IMR-90 (cell line): Measurements from ENCODE around the gene PTPRN2. TPM values are rescaled to one million over a fixed set of nuclear protein-coding genes. Genes with fewer than 3 reads are reported as not detected.

ENCODE experiments used
- ATAC-seq: fragments of 200-7000 bp; cut with Tn5 transposase; 2 replicates; pipeline ENCODE4 v1.9.1; 2020; ENCODE audit warnings: low read depth, mild to moderate bottlenecking, moderate library complexity
- BruUV-seq: library from RNA; stranded (reverse); fragments of 400-500 nt; replicated peaks from 2 replicates; lab custom pipeline; 2021; lab: Mats Ljungman, UMichigan
- CTCF ChIA-PET: fragments of 300-600 bp; formaldehyde crosslinking; extraction: SDS; loops from one replicate; lab custom pipeline; 2021; ENCODE audit warnings: antibody characterized with exemption; lab: Yijun Ruan, JAX
- POLR2A ChIA-PET: fragments of 300-600 bp; sonication (Branson Sonifier 250); formaldehyde crosslinking; loops from one replicate; lab custom pipeline; 2022; ENCODE audit warnings: antibody characterized with exemption; ENCODE audit not compliant: unreplicated experiment; lab: Charles Lee
- DNase-seq: peaks from one replicate; pipeline ENCODE4 v3.0.0; 2013
- H2AFZ ChIP-seq: replicated peaks from 2 replicates; pipeline ENCODE3; 2013; ENCODE audit warnings: low read length, mild to moderate bottlenecking; ENCODE audit not compliant: poor library complexity
- H2AK5ac ChIP-seq: 2 replicates; pipeline ENCODE4 v1.6.1; 2013; ENCODE audit warnings: low read depth, low read length, inconsistent platforms
- H2AK9ac ChIP-seq: replicated peaks from 2 replicates; pipeline ENCODE3; 2013; ENCODE audit warnings: mild to moderate bottlenecking, low read depth, low read length, moderate library complexity; ENCODE audit not compliant: poor library complexity
- H2BK120ac ChIP-seq: 2 replicates; pipeline ENCODE4 v1.6.1; 2013; ENCODE audit warnings: low read depth, low read length, inconsistent platforms
- H2BK15ac ChIP-seq: 3 replicates; pipeline ENCODE4 v1.6.1; 2013; ENCODE audit warnings: low read depth, low read length, inconsistent platforms
- H2BK20ac ChIP-seq: 2 replicates; pipeline ENCODE4 v1.6.1; 2013; ENCODE audit warnings: low read depth, mild to moderate bottlenecking, inconsistent platforms, low read length, moderate library complexity
- H2BK5ac ChIP-seq: 2 replicates; pipeline ENCODE4 v1.6.1; 2013; ENCODE audit warnings: mild to moderate bottlenecking, low read depth, low read length, inconsistent platforms; ENCODE audit not compliant: poor library complexity, severe bottlenecking
- H3K14ac ChIP-seq: replicated peaks from 2 replicates; pipeline ENCODE4 v1.6.1; 2013; ENCODE audit warnings: low read depth, low read length, inconsistent platforms
- H3K18ac ChIP-seq: 2 replicates; pipeline ENCODE4 v1.6.1; 2013; ENCODE audit warnings: low read depth, low read length, control low read depth
- H3K23ac ChIP-seq: 2 replicates; pipeline ENCODE4 v1.6.1; 2013; ENCODE audit warnings: low read depth, low read length, inconsistent platforms
- H3K27ac ChIP-seq: 2 replicates; pipeline ENCODE4 v1.5.1; 2013; ENCODE audit warnings: mild to moderate bottlenecking, control low read depth, low read length; ENCODE audit not compliant: insufficient read depth
- H3K27me3 ChIP-seq: 2 replicates; pipeline ENCODE4 v1.6.1; 2013; ENCODE audit warnings: low read length; ENCODE audit not compliant: control insufficient read depth, insufficient read depth
- H3K36me3 ChIP-seq: 2 replicates; pipeline ENCODE4 v1.6.1; 2013; ENCODE audit warnings: low read length, mixed read lengths; ENCODE audit not compliant: control insufficient read depth, insufficient read depth
- H3K4ac ChIP-seq: 2 replicates; pipeline ENCODE4 v1.6.1; 2013; ENCODE audit warnings: low read depth, low read length, inconsistent platforms
- H3K4me1 ChIP-seq: 2 replicates; pipeline ENCODE4 v1.6.1; 2013; ENCODE audit warnings: low read length, mixed read lengths; ENCODE audit not compliant: control insufficient read depth, insufficient read depth
- H3K4me2 ChIP-seq: 2 replicates; pipeline ENCODE4 v1.6.1; 2013; ENCODE audit warnings: low read depth, mild to moderate bottlenecking, control low read depth, low read length, moderate library complexity
- H3K4me3 ChIP-seq: 2 replicates; pipeline ENCODE4 v1.5.1; 2013; ENCODE audit warnings: low read depth, mild to moderate bottlenecking, control low read depth, low read length, moderate library complexity; ENCODE audit not compliant: insufficient read depth
- H3K56ac ChIP-seq: 2 replicates; pipeline ENCODE4 v1.6.1; 2013; ENCODE audit warnings: low read length, inconsistent platforms; ENCODE audit not compliant: insufficient read depth; ENCODE audit errors: extremely low read depth
- H3K79me1 ChIP-seq, 2 experiments: 2 replicates each; pipeline ENCODE4 v1.6.1; 2013; ENCODE audit warnings: low read length in 2 of 2, inconsistent platforms in 1 of 2, low read depth in 1 of 2
- H3K9ac ChIP-seq: 2 replicates; pipeline ENCODE4 v1.6.1; 2013; ENCODE audit warnings: low read depth, low read length, control low read depth
- H3K9me1 ChIP-seq: 2 replicates; pipeline ENCODE4 v1.6.1; 2013; ENCODE audit warnings: low read length, inconsistent platforms; ENCODE audit not compliant: insufficient read depth
- H3K9me3 ChIP-seq: 2 replicates; pipeline ENCODE4 v1.6.1; 2013; ENCODE audit warnings: low read length; ENCODE audit not compliant: control insufficient read depth, insufficient read depth
- H4K20me1 ChIP-seq: 2 replicates; pipeline ENCODE4 v1.6.1; 2013; ENCODE audit warnings: low read length, inconsistent platforms; ENCODE audit not compliant: insufficient read depth
- H4K5ac ChIP-seq: 2 replicates; pipeline ENCODE4 v1.6.1; 2013; ENCODE audit warnings: mild to moderate bottlenecking, low read depth, low read length, control low read depth
- H4K8ac ChIP-seq, 2 experiments: 2 replicates each; pipeline ENCODE4 v1.6.1; 2013; ENCODE audit warnings: low read depth in 2 of 2, low read length in 2 of 2, control low read depth in 1 of 2, inconsistent platforms in 1 of 2
- H4K91ac ChIP-seq: 2 replicates; pipeline ENCODE4 v1.6.1; 2013; ENCODE audit warnings: low read depth, low read length, inconsistent platforms; ENCODE audit not compliant: insufficient read depth
- BHLHE40 ChIP-seq: fragments of 150-350 bp; IDR thresholded peaks from 2 replicates; pipeline ENCODE4 v1.6.1; 2016; ENCODE audit warnings: mild to moderate bottlenecking, low read depth, low read length
- CEBPB ChIP-seq: IDR thresholded peaks from 2 replicates; pipeline ENCODE4 v1.6.1; 2012; ENCODE audit warnings: low read depth, low read length, improper control_type of control experiment
- CHD1 ChIP-seq: IDR thresholded peaks from 2 replicates; pipeline ENCODE4 v1.6.1; 2012; ENCODE audit warnings: low read depth, low read length, improper control_type of control experiment
- FOS ChIP-seq: fragments of 150-350 bp; IDR thresholded peaks from 2 replicates; pipeline ENCODE4 v1.6.1; 2016; ENCODE audit warnings: low read depth, low read length
- MAFK ChIP-seq: IDR thresholded peaks from 2 replicates; pipeline ENCODE4 v1.6.1; 2012; ENCODE audit warnings: low read depth, low read length, improper control_type of control experiment
- MAZ ChIP-seq: IDR thresholded peaks from 2 replicates; pipeline ENCODE4 v1.6.1; 2012; ENCODE audit warnings: low read depth, mild to moderate bottlenecking, low read length, improper control_type of control experiment, moderate library complexity, borderline replicate concordance
- MXI1 ChIP-seq: IDR thresholded peaks from 2 replicates; pipeline ENCODE4 v1.6.1; 2012; ENCODE audit warnings: low read depth, mild to moderate bottlenecking, low read length, moderate library complexity, borderline replicate concordance
- NFE2L2 ChIP-seq: fragments of 150-350 bp; IDR thresholded peaks from 2 replicates; pipeline ENCODE4 v1.6.1; 2016; ENCODE audit warnings: low read depth, mild to moderate bottlenecking, low read length
- POLR2A ChIP-seq: IDR thresholded peaks from 2 replicates; pipeline ENCODE4 v1.6.1; 2012; ENCODE audit warnings: mild to moderate bottlenecking, low read depth, low read length
- RAD21 ChIP-seq: IDR thresholded peaks from 2 replicates; pipeline ENCODE4 v1.6.1; 2012; ENCODE audit warnings: low read length, improper control_type of control experiment
- RCOR1 ChIP-seq: IDR thresholded peaks from 2 replicates; pipeline ENCODE4 v1.6.1; 2012; ENCODE audit warnings: mild to moderate bottlenecking, low read length, improper control_type of control experiment; ENCODE audit not compliant: insufficient replicate concordance
- RFX5 ChIP-seq: IDR thresholded peaks from 2 replicates; pipeline ENCODE4 v1.8.0; 2012; ENCODE audit warnings: low read depth, mild to moderate bottlenecking, low read length, moderate library complexity
- SMC3 ChIP-seq: fragments of 150-350 bp; IDR thresholded peaks from 2 replicates; pipeline ENCODE4 v1.6.1; 2016; ENCODE audit warnings: low read depth, mild to moderate bottlenecking, antibody characterized with exemption, low read length, moderate library complexity
- WGBS, 2 experiments: methylation state at CpG; one replicate each; pipeline versions ENCODE4 v1.1.5 to v1.1.7; 2013; ENCODE audit warnings: missing lambda C conversion rate in 2 of 2; ENCODE audit not compliant: insufficient read length in 1 of 2; ENCODE audit errors: extremely low coverage in 2 of 2; 5-methylcytosine and 5-hydroxymethylcytosine counted together
- dilution Hi-C: fragments of 300-500 bp; cut with HindIII; formaldehyde crosslinking; loops from one replicate; pipeline ENCODE4 v1.14.3; 2018; ENCODE audit warnings: low sequenced_read_pairs; ENCODE audit not compliant: unreplicated experiment
- in situ Hi-C: fragments of 300-500 bp; cut with MboI; formaldehyde crosslinking; loops from 3 replicates; pipeline ENCODE4 v1.14.3; 2019; ENCODE audit warnings: low sequenced_read_pairs, inconsistent platforms, mixed read lengths
- intact Hi-C: fragments of 100-400 bp; cut with micrococcal nuclease; formaldehyde crosslinking; loops from 2 replicates; pipeline ENCODE4 v1.10.0; 2022
- polyA plus RNA-seq, 3 experiments: library from polyadenylated mRNA; depleted of rRNA; stranded (reverse); fragments of >200 nt; gene quantifications; 2 replicates each; pipeline ENCODE4 v1.2.3, GENCODE V29; 2012; ENCODE audit warnings: low replicate concordance in 1 of 3
- total RNA-seq: library from RNA; depleted of rRNA; stranded (reverse); fragments of >200 nt; gene quantifications from 2 replicates; pipeline ENCODE4 v1.2.3, GENCODE V29; 2012
- TF ChIP-seq, protein P1 (sequence below): fragments of 150-350 bp; IDR thresholded peaks from 2 replicates; pipeline ENCODE4 v1.6.1; 2016; ENCODE audit warnings: low read depth, mild to moderate bottlenecking, low read length, moderate library complexity, borderline replicate concordance
- TF ChIP-seq, protein P2 (sequence below): fragments of 150-350 bp; IDR thresholded peaks from 2 replicates; pipeline ENCODE4 v1.6.1; 2017; ENCODE audit warnings: mild to moderate bottlenecking, antibody characterized with exemption, low read length, low read depth
- TF ChIP-seq, protein P3 (sequence below): conservative IDR thresholded peaks from 2 replicates; pipeline ENCODE4 v1.5.1; 2012; ENCODE audit warnings: mild to moderate bottlenecking, low read depth, low read length, improper control_type of control experiment

Gene PTPRN2
- total and polyA plus RNA-seq, 2 of the 4 experiments (the other 2 are of a cell fraction) = 0.03 TPM; not detected in 1

- H3K9me1 ChIP-seq = no peaks in the 10 kb centered on the region
- H3K14ac ChIP-seq = no peak overlapping the region
- no TSS peak for BruUV-seq
- H2BK120ac ChIP-seq = no peak overlapping the region
- no peaks in the 10 kb centered on the region for H3K27me3 ChIP-seq
- H3K4me1 ChIP-seq = no peaks in the 10 kb centered on the region
- ATAC-seq (no peak), DNase-seq (no peak)
- H3K36me3 ChIP-seq = no peaks in the 10 kb centered on the region
- 40% methylated on average over 1 of the region's 5 CpGs; no CpG with 5 or more reads in 1 of the 2 experiments for WGBS, 2 experiments
- no peak overlapping the region for H4K8ac ChIP-seq
- H3K56ac ChIP-seq = no peak overlapping the region
- intact Hi-C loops = no loop called here
- no peak overlapping the region for H4K91ac ChIP-seq
- no peak overlapping the region for H2BK20ac ChIP-seq
- no peak overlapping the region for H2AK5ac ChIP-seq
- H3K4ac ChIP-seq = no peak overlapping the region
- ChIA-PET CTCF (no interaction called here), POLR2A (no interaction called here)
- H2BK5ac ChIP-seq = no peak overlapping the region
- H4K5ac ChIP-seq = no peak overlapping the region
- H3K9me3 ChIP-seq = peaks cover 55% of the 10 kb centered on the region
- no peak overlapping the region for H2BK15ac ChIP-seq
- no peak overlapping the region for H2AK9ac ChIP-seq
- no peak overlapping the region for H3K4me3 ChIP-seq
- H2AFZ ChIP-seq = no peak overlapping the region
- no peak overlapping the region for H3K23ac ChIP-seq
- dilution Hi-C loops = no loop called here
- H3K4me2 ChIP-seq = no peak overlapping the region
- in situ Hi-C loops = no loop called here
- H3K9ac ChIP-seq = no peak overlapping the region
- no peaks in the 10 kb centered on the region for H3K79me1 ChIP-seq
- H4K20me1 ChIP-seq = no peaks in the 10 kb centered on the region
- TF ChIP-seq CEBPB (no peak), MAFK (no peak), MAZ (no peak), NFE2L2 (no peak), MXI1 (no peak), RFX5 (no peak), RAD21 (no peak), RCOR1 (no peak), CHD1 (no peak), POLR2A (no peak), FOS (no peak), BHLHE40 (no peak), SMC3 (no peak)
- TF ChIP-seq, protein P1, sequence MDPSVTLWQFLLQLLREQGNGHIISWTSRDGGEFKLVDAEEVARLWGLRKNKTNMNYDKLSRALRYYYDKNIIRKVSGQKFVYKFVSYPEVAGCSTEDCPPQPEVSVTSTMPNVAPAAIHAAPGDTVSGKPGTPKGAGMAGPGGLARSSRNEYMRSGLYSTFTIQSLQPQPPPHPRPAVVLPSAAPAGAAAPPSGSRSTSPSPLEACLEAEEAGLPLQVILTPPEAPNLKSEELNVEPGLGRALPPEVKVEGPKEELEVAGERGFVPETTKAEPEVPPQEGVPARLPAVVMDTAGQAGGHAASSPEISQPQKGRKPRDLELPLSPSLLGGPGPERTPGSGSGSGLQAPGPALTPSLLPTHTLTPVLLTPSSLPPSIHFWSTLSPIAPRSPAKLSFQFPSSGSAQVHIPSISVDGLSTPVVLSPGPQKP = no peak
- TF ChIP-seq, protein P2, sequence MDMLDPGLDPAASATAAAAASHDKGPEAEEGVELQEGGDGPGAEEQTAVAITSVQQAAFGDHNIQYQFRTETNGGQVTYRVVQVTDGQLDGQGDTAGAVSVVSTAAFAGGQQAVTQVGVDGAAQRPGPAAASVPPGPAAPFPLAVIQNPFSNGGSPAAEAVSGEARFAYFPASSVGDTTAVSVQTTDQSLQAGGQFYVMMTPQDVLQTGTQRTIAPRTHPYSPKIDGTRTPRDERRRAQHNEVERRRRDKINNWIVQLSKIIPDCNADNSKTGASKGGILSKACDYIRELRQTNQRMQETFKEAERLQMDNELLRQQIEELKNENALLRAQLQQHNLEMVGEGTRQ = no peak
- TF ChIP-seq, protein P3, sequence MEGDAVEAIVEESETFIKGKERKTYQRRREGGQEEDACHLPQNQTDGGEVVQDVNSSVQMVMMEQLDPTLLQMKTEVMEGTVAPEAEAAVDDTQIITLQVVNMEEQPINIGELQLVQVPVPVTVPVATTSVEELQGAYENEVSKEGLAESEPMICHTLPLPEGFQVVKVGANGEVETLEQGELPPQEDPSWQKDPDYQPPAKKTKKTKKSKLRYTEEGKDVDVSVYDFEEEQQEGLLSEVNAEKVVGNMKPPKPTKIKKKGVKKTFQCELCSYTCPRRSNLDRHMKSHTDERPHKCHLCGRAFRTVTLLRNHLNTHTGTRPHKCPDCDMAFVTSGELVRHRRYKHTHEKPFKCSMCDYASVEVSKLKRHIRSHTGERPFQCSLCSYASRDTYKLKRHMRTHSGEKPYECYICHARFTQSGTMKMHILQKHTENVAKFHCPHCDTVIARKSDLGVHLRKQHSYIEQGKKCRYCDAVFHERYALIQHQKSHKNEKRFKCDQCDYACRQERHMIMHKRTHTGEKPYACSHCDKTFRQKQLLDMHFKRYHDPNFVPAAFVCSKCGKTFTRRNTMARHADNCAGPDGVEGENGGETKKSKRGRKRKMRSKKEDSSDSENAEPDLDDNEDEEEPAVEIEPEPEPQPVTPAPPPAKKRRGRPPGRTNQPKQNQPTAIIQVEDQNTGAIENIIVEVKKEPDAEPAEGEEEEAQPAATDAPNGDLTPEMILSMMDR = no peak
- H3K18ac ChIP-seq = no peak overlapping the region
- H3K27ac ChIP-seq = no peak overlapping the region
Measured at GRCh38 chr7:157972914-157973313, 614.7 kb downstream of the PTPRN2 start.
